Midbrain (tissue), 1 donor: ENCODE measurements around the gene RYR1.
"Not testable (repeated sequence)": the region's sequence is repeated elsewhere in the genome, so short reads cannot be mapped to it uniquely, and the experiment has no call there.

Experiments
- DNase-seq: peaks from one replicate; lab custom pipeline; 2025; lab: John Stamatoyannopoulos, UW

RYR1 gene

GRCh38 chr19:38400361-38400760 is 33.1 kb upstream of the RYR1 start:
- DNase-seq = no peak

DNA sequence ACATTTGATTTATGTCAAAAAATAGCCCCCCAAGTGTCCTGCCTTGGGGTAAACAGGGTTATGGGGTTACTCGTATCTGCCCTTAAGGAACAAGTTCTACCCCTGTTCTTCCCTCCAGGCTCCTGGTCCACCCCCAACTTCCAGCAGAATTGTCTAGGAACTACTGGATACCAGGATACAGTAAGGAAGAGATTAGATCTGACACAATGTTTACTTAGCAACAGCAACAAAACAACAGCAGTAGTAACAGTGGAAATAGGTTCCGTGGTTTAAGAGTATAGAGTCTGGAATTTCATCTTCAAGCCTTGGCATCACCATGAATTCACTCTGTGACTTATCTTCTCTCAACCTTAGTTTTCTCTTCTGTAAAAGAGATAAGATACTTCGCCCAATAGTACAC is 32.3 kb upstream of the RYR1 start:
- DNase-seq = no peak

DNA sequence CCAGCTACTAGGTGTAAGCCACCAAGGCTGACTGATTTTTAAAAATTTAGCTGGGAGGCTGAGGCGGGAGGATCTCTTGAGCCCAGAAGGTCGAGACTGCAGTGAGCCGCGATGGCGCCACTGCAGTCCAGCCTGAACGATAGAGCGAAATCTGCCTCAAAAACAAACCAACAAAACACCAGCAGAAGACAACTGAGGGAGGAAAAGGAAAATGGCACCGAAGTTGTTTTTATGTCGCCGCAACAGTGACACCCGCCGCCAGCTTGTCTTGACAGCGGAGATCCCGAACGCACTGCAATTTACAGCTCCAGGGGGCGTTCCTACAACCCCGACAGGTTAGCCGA is 30.9 kb upstream of the RYR1 start:
- no peak for DNase-seq

DNA sequence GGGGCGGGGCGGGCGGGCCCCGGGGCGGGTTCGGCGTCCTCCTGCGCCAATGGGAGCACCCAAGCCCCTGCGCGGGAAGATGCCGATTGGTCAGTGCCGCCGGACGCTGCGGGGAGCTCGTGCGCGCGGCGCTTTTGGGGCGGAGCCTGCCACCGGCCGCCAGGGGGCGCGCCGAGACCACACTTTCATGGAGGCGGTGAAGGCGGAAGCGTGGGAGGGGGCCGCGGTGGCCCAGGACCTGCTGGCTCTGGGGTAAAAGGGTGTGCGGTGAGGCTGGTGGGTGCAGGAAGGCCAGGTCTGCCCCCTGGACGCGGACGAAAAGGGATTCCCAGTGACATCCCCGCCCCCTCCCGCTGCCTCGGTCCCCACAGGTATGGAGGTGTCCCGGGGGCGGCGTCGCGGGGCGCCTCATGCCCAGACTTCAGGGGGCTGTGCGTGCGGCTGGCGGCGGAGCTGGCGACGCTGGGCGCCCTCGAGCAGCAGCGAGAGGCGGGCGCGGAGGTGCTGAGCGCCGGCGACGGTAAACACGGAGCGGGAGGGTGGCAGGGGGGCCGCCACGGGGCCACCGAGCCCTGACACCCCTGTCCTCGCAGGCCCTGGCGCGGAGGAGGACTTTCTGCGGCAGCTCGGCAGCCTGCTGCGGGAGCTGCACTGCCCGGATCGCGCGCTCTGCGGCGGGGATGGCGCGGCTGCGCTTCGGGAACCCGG is 30.4 kb upstream of the RYR1 start, which contains the start of gene FAM98C:
FAM98C (plus strand) TSS at position 127 of the 708 bp plus-strand sequence; CDS start at position 188, 61 bp downstream.
- peak; percentile 97 for DNase-seq

DNA sequence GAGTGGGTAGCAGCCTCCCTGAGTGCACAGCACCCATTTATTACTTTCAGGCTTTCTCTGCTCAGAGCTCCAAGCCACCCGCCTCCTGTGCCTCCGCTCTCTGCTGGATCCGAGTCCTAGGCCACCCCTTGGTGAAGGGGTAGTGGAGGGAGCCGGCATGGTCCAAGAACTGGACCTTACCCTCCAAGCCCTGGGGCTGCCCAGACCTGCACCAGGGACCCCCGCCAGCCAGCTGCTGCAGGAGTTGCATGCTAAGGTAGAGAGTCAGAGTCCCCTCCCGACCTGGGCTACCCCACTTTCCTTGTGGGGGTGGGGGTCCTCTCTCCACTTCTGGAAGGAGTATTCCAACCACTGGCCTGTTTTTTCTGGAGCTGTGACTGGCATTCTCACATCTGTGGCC is 28.6 kb upstream of the RYR1 start:
- no peak for DNase-seq

DNA sequence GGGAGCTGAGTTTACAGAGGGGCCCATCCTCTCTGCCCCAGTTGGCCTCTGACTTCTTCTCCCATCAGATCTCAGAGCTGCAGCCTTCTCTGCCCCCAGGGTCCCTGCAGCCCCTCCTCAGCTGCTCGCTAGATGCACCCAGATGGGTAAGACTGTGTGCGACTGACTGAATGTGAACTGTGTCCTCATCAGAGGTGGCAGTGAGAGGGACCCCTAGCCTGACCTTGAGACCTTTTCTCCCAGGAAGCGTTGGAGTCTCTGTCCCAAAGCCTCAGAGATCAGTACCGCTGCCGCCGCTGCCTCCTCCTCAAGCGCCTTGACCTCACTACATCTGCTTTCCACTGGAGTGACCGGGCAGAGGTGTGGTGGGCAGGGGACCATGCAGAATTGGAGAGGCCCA is 28.2 kb upstream of the RYR1 start:
- no peak for DNase-seq

DNA sequence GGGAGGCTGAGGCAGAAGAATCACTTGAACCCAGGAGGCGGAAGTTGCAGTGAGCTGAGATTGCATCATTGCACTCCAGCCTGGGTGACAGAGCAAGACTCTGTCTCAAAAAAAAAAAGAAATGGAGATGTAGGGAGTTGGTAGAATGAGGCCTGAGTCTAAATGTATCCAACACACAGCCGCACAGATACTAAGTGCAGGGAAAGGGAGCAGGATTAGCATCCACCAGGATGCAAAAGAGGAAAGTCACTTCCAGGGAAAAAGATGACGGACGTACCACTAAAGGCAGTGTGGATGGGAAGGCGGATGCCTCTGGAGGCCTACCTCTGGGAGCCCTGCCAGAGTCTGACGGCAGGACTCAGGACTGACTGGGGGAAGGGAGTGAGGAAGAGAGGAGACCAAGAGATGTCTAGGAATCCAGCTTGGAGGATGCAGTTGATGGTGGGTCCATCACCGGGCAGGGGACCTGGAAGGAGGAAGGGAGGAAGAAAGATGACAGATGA is 23.8 kb upstream of the RYR1 start:
- no peak for DNase-seq

GRCh38 chr19:38410407-38410806 is 23.1 kb upstream of the RYR1 start:
- not testable (repeated sequence) for DNase-seq

- no peak for DNase-seq
Measured at GRCh38 chr19:38411041-38411712, 22.3 kb upstream of the RYR1 start.

- not testable (repeated sequence) for DNase-seq
Measured at GRCh38 chr19:38411898-38412297, 21.6 kb upstream of the RYR1 start.

DNA sequence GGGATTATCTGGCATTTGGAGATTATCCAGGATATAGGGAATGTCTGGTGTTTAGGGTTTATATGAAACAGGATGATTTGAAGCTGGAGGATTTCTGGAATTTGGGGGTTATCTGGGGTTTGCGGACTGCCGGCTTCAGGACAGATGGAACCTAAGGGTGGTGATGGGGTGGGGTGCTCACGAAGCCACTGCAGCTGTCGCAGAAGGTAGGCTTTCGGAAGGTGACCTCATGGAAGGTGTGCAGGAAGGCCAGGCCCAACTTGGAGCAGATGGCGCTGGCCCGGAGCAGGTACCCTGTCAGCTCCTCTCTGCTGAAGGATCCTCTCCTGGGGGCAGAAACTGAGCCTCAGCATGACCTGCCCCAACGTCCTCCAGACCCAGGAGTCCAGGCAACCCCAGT is 21.0 kb upstream of the RYR1 start:
- DNase-seq = no peak

- DNase-seq = no peak
Measured at GRCh38 chr19:38412961-38413360, 20.5 kb upstream of the RYR1 start.

- DNase-seq = no peak
Measured at GRCh38 chr19:38413416-38413815, 20.1 kb upstream of the RYR1 start.

GRCh38 chr19:38417146-38417543 is 16.3 kb upstream of the RYR1 start:
- no peak for DNase-seq

GRCh38 chr19:38417544-38418506 is 15.7 kb upstream of the RYR1 start:
- peak; percentile 4 for DNase-seq

- no peak for DNase-seq
Measured at GRCh38 chr19:38420935-38421334, 12.6 kb upstream of the RYR1 start.

GRCh38 chr19:38421856-38422255 is 11.6 kb upstream of the RYR1 start:
- DNase-seq = no peak

DNA sequence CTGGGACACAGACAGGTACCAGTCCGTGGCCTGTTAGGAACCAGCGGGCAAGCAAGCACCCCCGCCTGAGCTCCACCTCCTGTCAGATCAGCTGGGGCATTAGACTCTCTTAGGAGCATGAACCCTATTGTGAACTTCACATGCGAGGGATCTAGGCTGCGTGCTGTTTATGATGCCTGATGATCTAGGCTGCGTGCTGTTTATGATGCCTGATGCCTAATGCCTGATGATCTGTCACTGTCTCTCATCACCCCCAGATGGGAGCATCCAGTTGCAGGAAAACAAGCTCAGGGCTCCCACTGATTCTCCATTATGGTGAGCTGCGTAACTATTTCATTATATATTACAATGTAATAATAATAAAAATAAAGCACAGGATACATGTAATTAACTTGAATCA is 11.1 kb upstream of the RYR1 start:
- no peak for DNase-seq

DNA sequence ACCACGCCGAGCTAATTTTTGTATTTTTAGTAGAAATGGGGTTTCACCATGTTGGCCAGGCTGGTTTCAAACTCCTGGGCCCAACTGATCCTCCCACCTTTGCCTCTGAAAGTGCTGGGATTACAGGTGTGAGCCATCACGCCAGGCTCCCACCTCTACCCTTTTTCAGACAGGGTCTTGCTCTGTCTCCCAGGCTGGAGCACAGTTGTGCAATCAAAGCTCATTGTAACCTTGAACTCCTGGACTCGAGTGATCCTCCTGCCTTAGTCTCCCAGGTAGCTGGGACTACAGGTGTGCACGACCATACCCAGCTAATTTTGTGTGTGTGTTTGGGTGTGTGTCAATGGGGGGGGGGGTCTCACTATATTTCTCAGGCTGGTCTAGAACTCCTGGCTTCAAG is 9.2 kb upstream of the RYR1 start:
- no peak for DNase-seq

DNA sequence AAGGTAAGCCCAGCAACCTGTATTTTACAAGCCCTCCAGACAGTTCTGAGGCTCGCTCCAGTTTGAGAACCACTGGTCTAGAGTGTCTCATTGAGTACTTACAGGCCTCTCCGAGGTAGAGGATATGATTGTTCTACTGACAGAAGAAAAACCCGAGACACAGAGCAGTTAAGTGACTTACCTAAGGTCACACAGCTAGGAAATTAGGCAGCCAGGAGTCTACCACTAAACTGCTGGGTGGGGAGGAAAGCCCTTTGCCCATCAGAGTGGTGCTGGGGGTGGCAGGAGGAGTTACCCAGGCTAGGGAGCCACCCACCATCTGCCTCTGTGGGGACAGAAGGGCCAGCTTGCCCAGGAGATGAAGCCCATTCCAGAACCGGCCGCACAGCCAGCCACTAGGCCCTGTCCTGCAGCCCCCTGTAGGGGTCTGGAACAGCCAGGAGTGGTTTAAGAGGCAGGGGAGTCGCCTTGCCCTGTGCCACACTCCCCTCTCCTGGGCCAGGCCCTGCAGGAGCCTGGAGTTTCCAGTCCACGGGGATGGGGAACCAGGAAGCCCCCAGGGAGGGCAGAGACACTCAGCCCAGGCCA is 8.2 kb upstream of the RYR1 start:
- no peak for DNase-seq

GRCh38 chr19:38425810-38426466 is 7.6 kb upstream of the RYR1 start, which contains the start of gene RASGRP4:
RASGRP4 (minus strand) TSS chr19:38426219; CDS start chr19:38426091, 128 bp downstream.
- DNase-seq = no peak
